NCI-H69 (cell line): ENCODE results near the gene HTT.

ENCODE experiments used
- DNase-seq: peaks from one replicate; lab custom pipeline; 2025; lab: John Stamatoyannopoulos, UW

The HTT gene

GRCh38 chr4:3201718-3202702 lies 127.5 kb downstream of the HTT start:
- no peak for DNase-seq

GRCh38 chr4:3202836-3203820 lies 128.6 kb downstream of the HTT start:
- DNase-seq = no peak

GRCh38 chr4:3203971-3204431 lies 129.5 kb downstream of the HTT start:
- no peak for DNase-seq

- DNase-seq = no peak
Observed at GRCh38 chr4:3205995-3206394, 131.5 kb downstream of the HTT start.

GRCh38 chr4:3206439-3207100 lies 132.1 kb downstream of the HTT start:
- DNase-seq = no peak

- no peak for DNase-seq
Observed at GRCh38 chr4:3207531-3208037, 133.1 kb downstream of the HTT start.

- DNase-seq = no peak
Observed at GRCh38 chr4:3208826-3209225, 134.3 kb downstream of the HTT start.

- no peak for DNase-seq
Observed at GRCh38 chr4:3209551-3210325, 135.3 kb downstream of the HTT start.

GRCh38 chr4:3210467-3210866 lies 136.0 kb downstream of the HTT start:
- DNase-seq = no peak

GRCh38 chr4:3211866-3212265 lies 137.4 kb downstream of the HTT start:
- no peak for DNase-seq

- DNase-seq = no peak
Observed at GRCh38 chr4:3212391-3213105, 138.1 kb downstream of the HTT start.

GRCh38 chr4:3213106-3213425 lies 138.6 kb downstream of the HTT start:
- no peak for DNase-seq

- no peak for DNase-seq
Observed at GRCh38 chr4:3213661-3214250, 139.3 kb downstream of the HTT start.

- DNase-seq = no peak
Observed at GRCh38 chr4:3215256-3215655, 140.8 kb downstream of the HTT start.

GRCh38 chr4:3215733-3216132 lies 141.3 kb downstream of the HTT start:
- DNase-seq = no peak

- DNase-seq = no peak
Observed at GRCh38 chr4:3217266-3217665, 142.8 kb downstream of the HTT start.

GRCh38 chr4:3217771-3218170 lies 143.3 kb downstream of the HTT start:
- DNase-seq = no peak

- no peak for DNase-seq
Observed at GRCh38 chr4:3218824-3219760, 144.6 kb downstream of the HTT start.
